Natural killer cell (primary cell): ENCODE results near the gene PRXL2B. TPM values are rescaled to one million over a fixed set of nuclear protein-coding genes. Genes with fewer than 3 reads are reported as not detected.
"Not testable (repeated sequence)": the region's sequence is repeated elsewhere in the genome, so short reads cannot be mapped to it uniquely, and the experiment has no call there.

ENCODE experiments used
- ATAC-seq, 3 donors: fragments of 150-1000 bp in 2 of 3; fragments of 200-7000 bp in 1 of 3; cut with Tn5 transposase; 1 replicate in 1 of 3; 2 replicates in 2 of 3; pipeline ENCODE4 v1.10.0; 2021; ENCODE audit warnings: mild to moderate bottlenecking in 2 of 3, moderate library complexity in 2 of 3
- DNase-seq, 2 donors: peaks; one replicate each; pipeline versions ENCODE4 v3.0.0 to v3.0.0-alpha.2; 2013 to 2021; ENCODE audit warnings: mixed read lengths in 1 of 2
- H3K27ac ChIP-seq: one replicate; pipeline ENCODE4 v1.5.1; 2013; ENCODE audit warnings: mild to moderate bottlenecking, low read length
- H3K27me3 ChIP-seq: one replicate; pipeline ENCODE4 v1.6.1; 2013; ENCODE audit warnings: low read length; ENCODE audit not compliant: control insufficient read depth, insufficient read depth
- H3K36me3 ChIP-seq: one replicate; pipeline ENCODE4 v1.6.1; 2013; ENCODE audit warnings: low read length; ENCODE audit not compliant: control insufficient read depth, insufficient read depth
- H3K4me1 ChIP-seq: one replicate; pipeline ENCODE4 v1.6.1; 2013; ENCODE audit warnings: low read length; ENCODE audit not compliant: control insufficient read depth, insufficient read depth
- H3K4me3 ChIP-seq: one replicate; pipeline ENCODE4 v1.5.1; 2013; ENCODE audit warnings: low read length
- H3K9me3 ChIP-seq: one replicate; pipeline ENCODE4 v1.6.1; 2013; ENCODE audit warnings: low read length; ENCODE audit not compliant: control insufficient read depth, insufficient read depth
- H3K27ac Mint-ChIP-seq, 2 donors: one replicate each; pipeline ENCODE4 v1.8.0; 2022; ENCODE audit warnings: mild to moderate bottlenecking in 2 of 2, mixed read lengths in 2 of 2, moderate library complexity in 1 of 2
- H3K27me3 Mint-ChIP-seq, 2 donors: one replicate each; pipeline ENCODE4 v1.8.0; 2022; ENCODE audit warnings: low read depth in 2 of 2, mixed read lengths in 2 of 2
- H3K36me3 Mint-ChIP-seq: one replicate; pipeline ENCODE4 v1.8.0; 2022; ENCODE audit warnings: mixed read lengths
- H3K4me1 Mint-ChIP-seq, 2 donors: one replicate each; pipeline ENCODE4 v1.8.0; 2022; ENCODE audit warnings: mixed read lengths in 2 of 2
- H3K4me3 Mint-ChIP-seq: one replicate; pipeline ENCODE4 v1.8.0; 2022; ENCODE audit warnings: mild to moderate bottlenecking, moderate library complexity, mixed read lengths
- H3K9me3 Mint-ChIP-seq, 2 donors: one replicate each; pipeline ENCODE4 v1.8.0; 2022; ENCODE audit warnings: mixed read lengths in 2 of 2
- WGBS: methylation state at CpG from one replicate; pipeline ENCODE4 v1.1.7; 2013; ENCODE audit warnings: missing lambda C conversion rate; ENCODE audit not compliant: insufficient coverage; 5-methylcytosine and 5-hydroxymethylcytosine counted together
- intact Hi-C: fragments of 100-400 bp; cut with micrococcal nuclease; formaldehyde crosslinking; loops from one replicate; pipeline ENCODE4 v1.14.2; 2022
- total RNA-seq, 4 donors: library from RNA; stranded (reverse); fragments of 120-200 nt in 1 of 4; gene quantifications; one replicate each; pipeline versions ENCODE4 v1.2.3 to v1.2.4, GENCODE V29; 2013 to 2022
- TF ChIP-seq, protein P1 (sequence below): fragments of 200-600 bp; IDR thresholded peaks from one replicate; pipeline ENCODE4 v1.8.0; 2022; ENCODE audit warnings: antibody characterized with exemption

Gene PRXL2B
- total RNA-seq, 3 donors from 2014 or later (not counting 1 experiment from before 2014, with no cell fraction given), result 11.3 to 15.1 (median 11.6) TPM

DNA sequence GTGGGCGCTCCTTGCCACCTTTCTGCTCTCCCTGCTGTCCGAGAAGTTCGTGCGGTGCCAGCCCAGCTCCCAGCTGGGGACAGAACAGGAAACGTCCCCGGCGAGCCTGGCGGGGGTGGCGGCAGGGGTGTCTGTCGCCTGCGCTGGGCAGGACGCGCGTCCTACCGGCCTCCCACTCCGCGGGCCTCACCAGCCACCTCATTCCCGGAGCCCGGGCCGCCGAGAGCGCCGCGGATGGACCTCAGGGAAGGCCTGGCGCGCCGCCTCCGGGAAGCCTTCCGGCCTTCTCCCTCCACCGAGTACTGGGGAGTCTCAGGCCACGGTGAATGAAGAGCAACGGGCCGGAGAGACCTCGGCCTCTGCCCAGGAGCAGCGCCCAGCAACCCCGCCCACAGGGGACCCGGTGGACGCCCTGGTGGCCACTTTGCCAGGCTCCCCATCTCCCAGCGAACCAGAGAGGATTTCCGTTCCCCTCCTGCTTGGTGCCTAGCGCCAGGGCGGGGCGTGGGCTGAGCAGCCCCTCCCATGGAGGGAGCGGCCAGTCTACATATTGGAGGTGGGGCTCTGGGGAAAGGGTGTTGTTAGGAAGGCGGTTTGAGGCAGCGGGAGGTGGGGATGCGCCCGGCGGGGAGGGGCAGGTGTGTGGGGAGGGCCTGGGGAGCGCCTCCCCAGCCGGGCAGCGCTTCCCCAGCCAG lies 39.9 kb upstream of the PRXL2B start:
- no peaks in the 10 kb centered on the region for H3K27me3 ChIP-seq
- H3K27ac ChIP-seq, result peak overlapping the region; percentile 97
- Mint-ChIP-seq H3K27me3 (no peaks in the 10 kb centered on the region), H3K36me3 (no peaks in the 10 kb centered on the region), H3K27ac (peak overlapping the region; percentile 94 to 97), H3K4me3 (peak overlapping the region; percentile 94), H3K9me3 (no peaks in the 10 kb centered on the region), H3K4me1 (peaks cover 0 to 31% of the 10 kb centered on the region in 2 donors)
- under 1% methylated on average over 52 of the region's 52 CpGs for WGBS
- H3K9me3 ChIP-seq, result no peaks in the 10 kb centered on the region
- H3K4me1 ChIP-seq, result peaks cover 61% of the 10 kb centered on the region
- peak; percentile 74 to 94 for DNase-seq
- H3K36me3 ChIP-seq, result no peaks in the 10 kb centered on the region
- peak; percentile 41 to 67 (median 48) for ATAC-seq
- TF ChIP-seq, protein P1, sequence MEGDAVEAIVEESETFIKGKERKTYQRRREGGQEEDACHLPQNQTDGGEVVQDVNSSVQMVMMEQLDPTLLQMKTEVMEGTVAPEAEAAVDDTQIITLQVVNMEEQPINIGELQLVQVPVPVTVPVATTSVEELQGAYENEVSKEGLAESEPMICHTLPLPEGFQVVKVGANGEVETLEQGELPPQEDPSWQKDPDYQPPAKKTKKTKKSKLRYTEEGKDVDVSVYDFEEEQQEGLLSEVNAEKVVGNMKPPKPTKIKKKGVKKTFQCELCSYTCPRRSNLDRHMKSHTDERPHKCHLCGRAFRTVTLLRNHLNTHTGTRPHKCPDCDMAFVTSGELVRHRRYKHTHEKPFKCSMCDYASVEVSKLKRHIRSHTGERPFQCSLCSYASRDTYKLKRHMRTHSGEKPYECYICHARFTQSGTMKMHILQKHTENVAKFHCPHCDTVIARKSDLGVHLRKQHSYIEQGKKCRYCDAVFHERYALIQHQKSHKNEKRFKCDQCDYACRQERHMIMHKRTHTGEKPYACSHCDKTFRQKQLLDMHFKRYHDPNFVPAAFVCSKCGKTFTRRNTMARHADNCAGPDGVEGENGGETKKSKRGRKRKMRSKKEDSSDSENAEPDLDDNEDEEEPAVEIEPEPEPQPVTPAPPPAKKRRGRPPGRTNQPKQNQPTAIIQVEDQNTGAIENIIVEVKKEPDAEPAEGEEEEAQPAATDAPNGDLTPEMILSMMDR, result no peak
- H3K4me3 ChIP-seq, result peak overlapping the region; percentile 93
- intact Hi-C loops, result loop anchor here (1.0 to 10.0 kb wide), 4 partner anchors 20 to 352 kb away; partner anchors contain the start of genes FAAP20 and PANK4

GRCh38 chr1:2547210-2548067 lies 39.1 kb upstream of the PRXL2B start:
- intact Hi-C loops, result loop anchor here (1.0 to 10.0 kb wide), 5 partner anchors 21 to 353 kb away; partner anchors contain the start of genes FAAP20 and PANK4
- peak overlapping the region; percentile 94 for H3K4me3 Mint-ChIP-seq
- H3K4me1 Mint-ChIP-seq, result peaks cover 0 to 31% of the 10 kb centered on the region in 2 donors
- Histone ChIP-seq H3K9me3 (no peaks in the 10 kb centered on the region), H3K27ac (peak overlapping the region; percentile 97), H3K36me3 (no peaks in the 10 kb centered on the region), H3K4me3 (peak overlapping the region; percentile 93), H3K27me3 (no peaks in the 10 kb centered on the region), H3K4me1 (peaks cover 57% of the 10 kb centered on the region)
- H3K9me3 Mint-ChIP-seq, result no peaks in the 10 kb centered on the region
- DNase-seq, result peak; percentile 62 to 73
- no peaks in the 10 kb centered on the region for H3K36me3 Mint-ChIP-seq
- TF ChIP-seq, protein P1, result no peak
- peak overlapping the region; percentile 94 to 97 for H3K27ac Mint-ChIP-seq
- peak; percentile 12 to 25 (median 21) for ATAC-seq
- 6% methylated on average over 26 of the region's 27 CpGs for WGBS
- H3K27me3 Mint-ChIP-seq, result no peaks in the 10 kb centered on the region

DNA sequence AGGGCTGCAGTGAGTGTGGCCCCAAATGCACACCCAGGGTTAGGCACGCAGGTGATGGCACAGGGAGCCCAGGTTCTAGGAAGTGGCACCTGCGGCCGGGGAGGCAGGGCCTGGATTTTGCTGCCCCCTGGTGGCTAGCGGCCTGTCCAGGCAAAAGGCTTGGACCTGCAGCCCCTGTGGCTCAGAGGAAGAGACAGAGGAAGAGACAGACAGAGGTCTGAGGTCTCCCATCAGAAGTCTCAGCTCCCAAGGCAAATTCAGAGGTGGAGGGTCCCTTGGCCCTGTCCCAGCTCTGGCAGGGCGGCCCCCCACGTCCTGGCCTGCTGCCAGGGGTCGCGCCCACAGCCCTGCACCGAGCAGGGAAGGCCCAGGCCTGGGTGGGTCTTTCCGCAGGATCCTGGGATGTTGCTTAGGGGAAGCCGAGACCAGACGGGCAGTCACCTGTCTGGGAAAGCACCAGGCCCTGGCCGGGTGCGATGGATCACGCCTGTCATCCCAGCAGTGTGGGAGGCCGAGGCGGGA lies 38.4 kb upstream of the PRXL2B start:
- no peaks in the 10 kb centered on the region for H3K36me3 Mint-ChIP-seq
- peak overlapping the region; percentile 94 for H3K4me3 Mint-ChIP-seq
- ATAC-seq (peak; percentile 16 to 45 (median 24)), DNase-seq (peak; percentile 80 to 91)
- intact Hi-C loops, result loop anchor here (1.0 to 10.0 kb wide), 3 partner anchors 97 to 353 kb away; partner anchors contain the start of gene FAAP20
- Histone ChIP-seq H3K36me3 (no peaks in the 10 kb centered on the region), H3K27me3 (no peaks in the 10 kb centered on the region), H3K27ac (peak overlapping the region; percentile 97), H3K9me3 (no peaks in the 10 kb centered on the region), H3K4me3 (peak overlapping the region; percentile 93), H3K4me1 (peaks cover 54% of the 10 kb centered on the region)
- peaks cover 0 to 31% of the 10 kb centered on the region in 2 donors for H3K4me1 Mint-ChIP-seq
- TF ChIP-seq, protein P1, result peak; percentile 89
- WGBS, result 2% methylated on average over 17 of the region's 17 CpGs
- H3K27ac Mint-ChIP-seq, result peak overlapping the region; percentile 94 to 97
- H3K27me3 Mint-ChIP-seq, result no peaks in the 10 kb centered on the region
- H3K9me3 Mint-ChIP-seq, result no peaks in the 10 kb centered on the region

GRCh38 chr1:2549367-2550029 lies 37.1 kb upstream of the PRXL2B start:
- H3K27me3 Mint-ChIP-seq, H3K9me3 ChIP-seq, H3K36me3 Mint-ChIP-seq, H3K27me3 ChIP-seq, H3K36me3 ChIP-seq, DNase-seq, ATAC-seq, H3K9me3 Mint-ChIP-seq: not testable (repeated sequence)
- 62% methylated on average over 18 of the region's 28 CpGs for WGBS
- H3K4me1 Mint-ChIP-seq, result peaks cover 0 to 32% of the 10 kb centered on the region in 2 donors
- peak overlapping the region; percentile 47 for H3K4me3 Mint-ChIP-seq
- intact Hi-C loops, result loop anchor here (10.0 kb wide), 2 partner anchors 95 to 355 kb away; partner anchors contain the start of gene FAAP20
- Histone ChIP-seq H3K4me1 (peaks cover 46% of the 10 kb centered on the region), H3K27ac (peak overlapping the region; percentile 97), H3K4me3 (peak overlapping the region; percentile 6)
- peak overlapping the region; percentile 94 to 97 for H3K27ac Mint-ChIP-seq

GRCh38 chr1:2550309-2550861 lies 36.2 kb upstream of the PRXL2B start:
- H3K4me3 ChIP-seq, H3K27me3 Mint-ChIP-seq, H3K4me3 Mint-ChIP-seq, intact Hi-C loops, DNase-seq, H3K27ac ChIP-seq, H3K9me3 ChIP-seq, H3K27me3 ChIP-seq, H3K36me3 Mint-ChIP-seq, H3K36me3 ChIP-seq, H3K9me3 Mint-ChIP-seq, ATAC-seq: not testable (repeated sequence)
- Mint-ChIP-seq H3K27ac (peak overlapping the region; percentile 94 to 97), H3K4me1 (peaks cover under 1 to 37% of the 10 kb centered on the region in 2 donors)
- H3K4me1 ChIP-seq, result peaks cover 50% of the 10 kb centered on the region
- WGBS, result 76% methylated on average over 9 of the region's 12 CpGs
